Peyer's patch (tissue), 4 donors: ENCODE data around the gene NRL.

Experiments used
- CTCF ChIP-seq, 6 experiments: fragments of 450-650 bp in 4 of 6; fragments of 200-600 bp in 2 of 6; sonication (generic) in 1 of 6; IDR thresholded peaks; one replicate each; pipeline ENCODE4 v1.5.1; 2017 to 2019; ENCODE audit warnings: antibody characterized with exemption in 6 of 6, mild to moderate bottlenecking in 3 of 6, moderate library complexity in 1 of 6
- POLR2A ChIP-seq, 2 donors: fragments of 450-650 bp; IDR thresholded peaks; one replicate each; pipeline ENCODE4 v1.5.1; 2017; ENCODE audit warnings: antibody characterized with exemption in 2 of 2, mild to moderate bottlenecking in 2 of 2, moderate library complexity in 2 of 2

GRCh38 chr14:24132061-24132685, 17.4 kb upstream of the NRL start:
- no peak for TF ChIP-seq CTCF (IDR thresholded peaks at IDR 0.05)
- no peak for TF ChIP-seq POLR2A (IDR thresholded peaks at IDR 0.05)
